GM19025 (cell line): ENCODE results near the gene CEMIP2.

ENCODE experiments used
- ATAC-seq: cut with Tn5 transposase; IDR thresholded peaks from one replicate; pipeline ENCODE4 v1.9.1; 2021; ENCODE audit warnings: mild to moderate bottlenecking, low read depth, moderate library complexity; ENCODE audit not compliant: unreplicated experiment

CEMIP2 gene

DNA sequence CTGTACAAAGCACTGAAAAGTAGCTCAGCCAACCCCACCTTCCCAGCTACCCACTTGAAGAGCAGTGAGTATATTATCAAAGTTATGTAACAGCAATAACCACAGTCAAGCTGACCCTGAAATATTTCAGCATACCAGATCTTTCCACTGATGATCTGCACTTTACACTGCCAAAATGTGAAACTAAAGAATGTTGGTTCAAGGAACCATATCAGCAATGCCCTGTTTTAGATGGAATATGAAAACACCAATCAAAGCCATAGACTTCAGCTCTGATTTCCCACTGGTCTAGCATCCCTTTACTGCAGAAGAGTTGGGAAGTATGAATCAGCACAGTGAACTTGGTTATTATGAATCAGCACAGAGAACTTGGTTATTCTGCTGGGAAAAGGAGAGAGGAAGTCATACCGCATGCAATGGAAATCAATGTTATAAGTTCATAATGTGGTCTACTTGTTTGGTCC lies 20.0 kb downstream of the CEMIP2 start:
- no peak for ATAC-seq

DNA sequence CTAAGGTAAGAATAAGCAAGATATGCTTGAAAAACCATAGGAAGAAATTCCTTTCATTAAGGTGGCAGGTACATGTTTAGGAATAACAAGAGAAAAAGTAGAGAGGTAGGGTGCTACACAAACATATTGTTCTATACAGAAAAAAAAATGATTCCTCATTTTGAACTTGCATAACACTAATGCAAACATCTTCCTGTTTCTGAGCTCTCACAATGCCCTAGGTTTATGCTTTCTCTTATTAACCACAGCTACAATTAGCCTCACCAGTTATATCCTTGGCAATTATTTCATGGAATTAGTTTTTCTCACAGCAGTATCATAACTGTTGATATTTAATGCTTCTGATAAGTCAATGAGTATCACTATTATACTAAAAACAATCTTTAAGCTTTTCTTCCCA lies 20.7 kb downstream of the CEMIP2 start:
- ATAC-seq, result no peak

DNA sequence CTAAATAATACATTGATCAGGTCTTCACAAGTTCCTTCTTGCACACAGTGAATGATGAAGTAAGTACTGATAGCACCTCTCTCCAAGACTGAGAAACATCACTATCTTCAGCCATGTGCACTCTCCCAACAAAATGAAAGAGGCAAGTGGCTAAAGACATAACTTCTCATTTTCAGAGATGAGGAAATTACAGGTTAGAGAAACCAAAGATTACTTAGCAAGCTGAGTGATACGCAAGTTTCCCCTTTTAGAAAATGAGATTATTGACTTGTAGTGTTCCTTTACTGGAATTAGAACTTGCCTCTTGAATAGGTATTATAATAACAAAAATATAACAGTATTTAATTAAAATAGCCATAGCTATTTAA lies 21.6 kb downstream of the CEMIP2 start:
- no peak for ATAC-seq

DNA sequence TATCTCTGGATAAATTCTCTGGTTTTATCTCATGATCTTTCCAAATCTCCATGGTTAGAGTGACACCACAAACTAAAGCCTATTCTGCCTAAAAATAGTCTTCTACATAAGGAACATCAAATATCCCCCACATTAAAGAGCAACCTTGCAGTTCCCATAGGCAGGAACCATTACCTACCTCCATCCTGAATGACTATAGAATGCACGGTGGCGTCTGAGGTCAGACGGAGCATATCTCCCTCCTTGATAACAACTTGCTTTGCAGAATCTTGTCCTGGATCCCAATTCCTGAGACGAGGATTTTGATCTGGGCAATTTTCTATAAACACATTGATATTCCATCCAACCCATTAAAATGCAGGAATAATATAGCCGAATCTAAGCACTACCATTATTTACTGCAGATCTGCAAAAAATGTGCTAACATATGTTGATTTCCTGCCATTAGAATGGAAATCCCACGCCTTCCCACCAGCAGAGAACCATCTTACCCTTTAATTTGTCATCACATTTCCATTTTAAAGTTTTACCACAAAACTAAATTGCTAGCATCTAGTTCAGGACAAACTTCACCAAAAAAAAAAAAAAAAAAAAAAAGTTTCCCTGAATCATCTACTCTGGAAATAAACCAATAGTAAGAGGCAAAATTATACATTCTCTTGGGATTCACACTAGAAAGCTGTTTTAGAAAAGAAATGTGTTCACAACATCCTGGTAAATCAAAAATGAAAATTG lies 22.1 kb downstream of the CEMIP2 start:
- no peak for ATAC-seq

DNA sequence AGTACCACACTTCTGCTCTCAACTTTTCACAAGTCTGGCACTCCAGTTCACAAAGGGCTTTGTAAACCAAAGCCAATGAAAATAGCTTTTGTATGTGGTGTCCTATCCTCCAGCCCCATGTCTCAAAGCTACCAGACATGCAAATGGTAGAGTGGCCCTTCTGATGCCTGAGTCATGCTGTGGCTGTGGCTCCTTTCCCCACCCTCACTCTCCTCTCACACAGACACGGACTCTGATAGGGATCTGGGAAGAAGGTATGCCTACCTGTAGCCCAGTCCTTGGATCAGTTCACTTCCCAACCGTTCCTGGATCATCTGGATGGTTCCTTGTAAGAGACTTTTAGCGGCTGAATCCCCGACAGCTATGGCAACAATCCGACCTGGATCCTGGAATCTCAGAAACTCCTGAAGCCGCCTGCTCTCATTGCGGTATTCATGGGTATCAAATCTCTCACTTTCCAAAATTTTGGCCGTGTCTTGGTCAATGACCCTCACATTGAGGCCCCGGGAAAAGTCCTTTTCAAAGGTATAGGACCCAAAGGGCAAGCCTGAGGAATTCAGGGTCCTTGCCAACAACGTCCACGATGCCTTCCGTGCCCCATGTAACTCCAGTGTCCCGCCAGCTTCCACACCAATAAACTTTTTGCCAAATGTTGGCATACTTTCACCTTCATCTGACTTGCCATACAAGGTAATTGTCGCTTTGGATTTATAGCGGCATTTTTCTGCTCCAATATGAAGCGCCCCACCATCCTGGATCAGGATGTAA lies 23.4 kb downstream of the CEMIP2 start:
- no peak for ATAC-seq

DNA sequence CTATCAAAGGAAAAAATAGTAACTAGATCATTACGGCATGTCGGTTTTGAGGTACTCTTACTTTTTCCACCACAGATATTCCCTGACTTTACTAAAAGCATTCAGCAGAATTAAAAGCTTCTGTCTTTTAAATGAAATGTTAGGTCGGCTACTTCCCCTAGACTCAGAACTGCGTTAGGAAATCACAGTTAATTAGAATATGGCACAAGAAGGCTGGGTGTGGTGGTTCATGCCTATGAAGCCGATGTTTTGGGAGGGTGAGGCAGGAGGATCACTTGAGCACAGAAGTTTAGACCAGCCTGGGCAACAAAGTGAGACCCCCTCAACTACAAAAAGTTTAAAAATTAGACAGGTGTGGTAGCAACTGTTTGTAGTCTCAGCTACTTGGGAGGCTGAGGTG lies 24.4 kb downstream of the CEMIP2 start:
- no peak for ATAC-seq

DNA sequence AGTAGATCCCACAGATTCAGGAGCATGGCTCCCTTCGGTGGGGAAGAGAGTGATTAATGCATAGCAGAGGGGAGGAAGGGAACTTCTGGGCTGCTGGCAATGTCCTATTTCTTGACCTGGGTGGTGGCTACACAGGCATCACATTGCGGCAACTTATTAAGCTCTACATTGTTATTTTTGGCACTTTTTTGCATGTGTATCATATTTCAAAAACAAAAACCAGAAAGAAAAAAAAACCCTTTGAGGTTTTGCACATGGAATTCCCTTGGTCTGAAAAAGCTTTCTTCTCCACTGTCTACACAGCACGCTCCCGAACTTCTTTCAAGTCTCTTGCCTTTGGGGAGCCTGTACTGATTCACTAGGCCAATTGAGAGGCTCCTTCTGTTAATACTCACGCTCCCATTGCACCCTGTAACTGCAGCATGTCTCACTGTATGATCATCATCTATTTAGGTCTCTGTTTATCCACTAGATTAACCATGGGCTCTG lies 25.1 kb downstream of the CEMIP2 start:
- no peak for ATAC-seq

DNA sequence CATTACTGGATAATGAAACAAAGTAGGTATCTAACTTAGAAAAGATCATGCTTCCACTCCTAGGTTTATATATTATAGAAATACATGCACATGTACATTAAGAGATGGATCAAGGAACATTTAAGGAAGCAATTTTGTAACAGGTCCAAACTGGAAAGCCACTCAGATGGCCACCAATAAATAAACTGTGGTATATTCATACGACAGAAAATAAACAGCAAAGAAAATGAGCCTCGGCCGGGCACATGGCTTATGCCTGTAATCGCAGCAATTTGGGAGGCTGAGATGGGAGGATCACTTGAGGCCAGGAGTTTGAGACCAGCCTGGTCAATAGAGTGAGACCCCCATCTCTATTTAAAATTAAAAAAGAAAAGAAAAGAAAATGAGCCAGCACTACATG lies 25.6 kb downstream of the CEMIP2 start:
- no peak for ATAC-seq

DNA sequence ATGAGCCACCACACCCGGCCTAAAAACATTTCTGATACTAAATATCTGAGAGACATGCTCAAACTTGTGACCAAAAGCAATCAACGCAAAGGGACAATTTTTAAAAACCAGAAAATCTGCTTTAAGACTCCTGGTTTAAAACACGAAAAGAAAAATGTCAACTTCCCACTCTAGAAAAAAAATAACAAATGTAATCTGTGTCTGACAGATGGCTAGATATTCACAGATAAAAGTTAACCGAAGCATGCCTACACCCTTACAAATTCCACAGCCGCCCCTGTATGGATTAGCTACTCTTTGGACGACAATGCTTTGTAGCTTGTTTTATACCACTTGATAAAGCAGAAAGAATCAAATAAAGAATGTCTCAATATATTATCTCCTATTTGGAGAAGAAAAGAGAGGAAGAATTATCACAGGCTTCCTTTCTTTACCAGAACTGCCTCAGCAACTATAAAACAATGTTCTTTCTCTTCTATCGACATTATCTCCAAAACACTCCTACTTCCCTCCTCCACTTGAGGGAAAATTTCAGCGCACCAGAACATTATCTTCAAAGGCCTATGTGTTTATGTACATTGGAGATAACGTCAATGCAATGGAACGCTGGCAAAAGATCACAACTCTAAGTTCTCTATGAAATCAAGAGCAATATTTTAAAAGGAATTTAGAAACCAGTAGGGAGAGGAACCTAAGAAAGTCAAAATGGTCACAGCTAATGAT lies 26.2 kb downstream of the CEMIP2 start:
- no peak for ATAC-seq

DNA sequence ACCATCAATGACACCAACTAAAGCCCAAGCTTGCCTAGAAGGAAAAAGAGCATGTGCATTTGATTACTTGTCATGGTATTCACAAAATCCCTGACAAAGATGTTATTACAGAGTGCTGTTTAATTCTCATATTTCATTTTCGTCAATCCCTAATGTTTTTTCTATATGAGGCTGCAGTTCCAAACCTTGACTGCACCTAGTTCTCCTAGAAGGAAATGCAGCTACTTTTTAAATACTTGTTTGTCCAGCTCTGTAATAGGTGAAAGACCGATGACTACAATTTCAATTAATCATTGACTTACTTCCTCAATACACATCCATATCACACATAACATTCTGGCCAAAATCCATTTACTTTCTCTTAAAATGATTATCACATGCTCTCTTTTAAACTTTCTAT lies 28.1 kb downstream of the CEMIP2 start:
- ATAC-seq, result no peak

DNA sequence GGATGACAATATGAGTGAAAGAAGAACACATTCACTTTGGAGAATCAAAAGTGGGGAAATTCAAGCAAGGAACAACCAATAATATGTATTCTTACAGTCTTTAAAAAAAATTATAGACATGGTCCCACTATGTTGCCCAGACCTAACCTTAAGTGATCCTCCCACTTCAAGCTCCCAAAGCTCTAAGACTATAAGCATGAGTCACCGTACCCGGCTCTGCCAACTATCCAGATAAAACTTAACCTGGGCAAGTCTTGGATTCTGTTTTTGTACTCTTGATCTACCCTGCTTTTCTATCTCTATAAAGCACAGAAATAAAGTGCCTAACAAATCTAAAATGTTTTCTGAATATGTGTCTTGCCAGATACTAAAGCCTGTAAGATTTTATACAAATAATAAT lies 30.9 kb downstream of the CEMIP2 start:
- ATAC-seq, result no peak

DNA sequence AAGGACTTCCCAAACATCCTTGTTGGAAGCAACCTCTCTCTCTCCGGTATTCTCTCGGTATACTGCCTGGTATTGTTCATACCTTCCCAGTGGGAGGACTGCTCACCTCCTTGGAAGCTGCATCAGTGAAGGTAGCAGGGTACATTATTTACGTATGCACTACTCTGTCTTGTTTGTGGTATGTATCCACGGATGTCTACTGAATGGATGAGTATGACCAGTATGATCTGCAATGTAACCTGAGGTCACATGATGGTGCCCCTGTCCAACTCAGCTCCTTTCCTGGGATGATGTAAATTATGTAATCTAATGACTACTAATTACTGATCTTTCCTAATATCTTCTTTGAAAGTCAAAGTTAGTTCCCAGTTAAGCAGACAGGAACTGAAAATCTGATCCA lies 32.1 kb downstream of the CEMIP2 start:
- ATAC-seq, result no peak

DNA sequence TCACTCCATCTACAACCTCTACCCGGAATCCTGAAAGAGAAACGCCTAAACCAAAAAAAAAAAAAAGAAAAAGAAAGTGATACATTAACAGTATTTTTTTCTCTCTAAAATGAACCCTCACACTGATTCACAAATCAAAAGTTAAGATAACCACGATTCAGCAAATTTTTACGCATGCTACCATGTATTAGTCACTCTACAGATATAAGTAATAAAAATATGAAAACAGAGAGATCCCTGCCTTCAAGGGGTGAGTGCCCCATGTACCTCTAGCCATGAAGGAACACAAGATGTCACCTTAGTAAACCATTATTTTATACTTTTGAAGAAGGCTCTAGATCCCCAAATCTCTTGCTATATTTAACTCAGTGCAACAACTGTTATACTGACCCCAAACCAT lies 33.4 kb downstream of the CEMIP2 start:
- no peak for ATAC-seq

DNA sequence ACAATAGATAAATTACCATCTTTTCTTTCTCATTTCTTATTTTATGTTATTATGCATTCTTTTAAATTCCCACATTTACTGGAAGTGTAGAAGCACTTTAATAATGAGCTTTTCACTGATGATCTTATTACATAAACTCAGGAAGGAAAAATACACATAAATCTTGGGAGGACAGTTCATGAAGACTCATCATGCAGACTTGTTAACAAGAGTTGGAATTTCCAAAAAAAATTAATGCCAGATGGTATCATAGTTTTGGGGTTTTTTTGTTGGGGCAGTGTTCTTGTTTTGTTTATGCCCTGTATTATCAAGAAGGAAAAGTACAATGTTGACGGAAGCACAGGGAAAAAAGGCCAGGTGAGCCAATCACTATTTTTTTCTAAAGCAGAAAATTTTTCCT lies 35.1 kb downstream of the CEMIP2 start:
- ATAC-seq, result no peak

DNA sequence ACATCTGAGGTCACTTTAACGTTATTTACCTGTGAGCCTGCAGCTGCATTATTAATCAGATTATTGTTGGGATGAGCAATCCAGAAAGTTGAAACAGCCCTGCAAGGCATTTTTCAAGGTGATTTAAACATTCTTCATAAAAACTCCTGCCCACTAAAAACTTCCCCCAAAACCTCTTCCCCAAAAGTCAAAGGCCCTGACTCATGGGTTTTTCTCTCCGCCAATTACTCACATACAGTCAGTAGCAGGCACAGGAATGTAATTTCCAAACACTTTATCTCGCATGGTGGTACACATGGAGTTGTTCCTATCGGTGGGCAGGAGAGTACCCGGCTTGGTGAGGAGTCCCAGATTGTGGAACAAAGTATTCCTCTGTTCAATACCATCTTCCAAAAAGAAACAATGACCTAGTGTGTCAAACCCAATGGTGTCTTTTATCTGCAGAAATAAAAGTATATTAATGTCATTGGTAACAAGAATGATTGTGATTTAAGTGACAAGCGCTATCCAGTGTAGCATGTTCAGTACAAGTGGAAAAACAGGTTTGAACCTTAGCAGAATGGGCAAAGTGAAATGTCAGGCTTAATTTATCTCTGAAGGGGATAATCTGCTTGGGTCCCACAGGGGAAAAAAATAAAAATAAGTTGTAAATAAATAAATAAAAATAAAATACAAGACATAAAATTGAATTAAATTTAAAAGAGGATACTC lies 38.3 kb downstream of the CEMIP2 start:
- no peak for ATAC-seq

DNA sequence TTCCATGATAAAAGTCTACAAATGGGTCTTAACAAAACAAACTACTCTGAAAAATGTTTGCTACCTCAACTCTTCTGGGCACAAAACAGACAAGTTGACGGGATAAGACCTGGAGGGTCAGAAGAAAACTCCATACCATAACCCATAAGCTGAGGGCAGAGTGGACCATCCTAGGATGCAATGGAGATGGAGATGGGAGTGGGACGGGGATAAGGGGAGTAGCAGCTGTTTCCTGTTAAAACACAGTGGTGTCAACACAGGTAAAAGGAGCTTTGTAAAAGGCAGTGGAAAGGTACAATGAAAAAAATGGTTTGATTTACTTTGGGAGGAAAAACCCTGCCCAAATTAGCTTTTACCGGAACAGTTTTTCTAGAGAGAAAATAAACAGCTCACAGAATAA lies 41.6 kb downstream of the CEMIP2 start:
- ATAC-seq, result no peak

DNA sequence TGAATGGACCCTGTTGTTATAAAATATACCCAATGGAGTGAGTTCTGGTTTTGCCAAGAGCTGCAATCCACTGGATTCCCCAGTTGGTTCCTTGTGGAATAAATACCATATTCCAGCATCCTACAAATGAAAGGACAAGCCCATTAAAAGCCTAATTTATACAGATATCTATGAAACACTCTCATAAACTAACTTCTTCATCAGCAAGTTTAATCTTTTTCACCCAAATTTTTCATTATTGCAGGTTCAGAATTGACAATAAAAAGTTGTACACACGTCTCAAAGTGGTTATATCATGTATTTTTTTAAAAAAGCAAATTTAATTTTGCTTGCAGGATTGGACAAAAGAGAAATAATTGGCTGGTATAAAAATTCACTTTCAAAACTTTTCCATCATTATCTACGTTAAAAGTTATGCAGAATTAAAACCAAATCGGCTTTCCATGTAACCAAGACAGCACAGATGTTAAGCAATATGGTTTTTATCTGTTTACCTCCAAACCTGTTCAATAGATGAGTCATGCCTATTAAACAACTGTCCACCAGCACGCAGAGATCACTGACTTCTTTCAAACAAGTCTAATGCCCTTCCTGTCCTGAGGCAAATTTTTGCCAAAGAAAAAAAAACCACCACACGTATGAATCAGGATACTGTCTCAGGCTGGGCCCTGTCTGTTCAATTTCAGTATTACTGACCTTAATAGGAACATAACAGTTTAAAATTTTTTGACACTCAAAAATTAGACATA lies 42.5 kb downstream of the CEMIP2 start:
- no peak for ATAC-seq

DNA sequence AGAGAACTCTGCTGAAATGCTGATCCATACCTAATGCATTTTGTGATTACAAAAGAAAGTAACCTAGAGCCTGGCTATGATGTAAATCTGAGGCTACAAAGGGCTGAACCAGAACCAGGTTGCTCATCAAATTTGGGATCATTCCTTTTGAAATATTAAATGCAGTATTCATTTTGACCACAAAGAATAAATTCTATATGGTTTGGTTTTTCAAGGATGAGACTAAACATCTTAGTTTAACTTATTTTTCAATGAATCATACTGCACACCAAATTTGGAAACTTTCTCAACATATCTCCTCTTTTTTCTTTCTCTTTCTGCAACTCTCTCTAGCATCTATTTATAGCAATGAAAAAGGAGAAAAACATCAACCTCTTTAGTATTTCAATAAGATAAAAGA lies 46.5 kb downstream of the CEMIP2 start:
- ATAC-seq, result no peak

DNA sequence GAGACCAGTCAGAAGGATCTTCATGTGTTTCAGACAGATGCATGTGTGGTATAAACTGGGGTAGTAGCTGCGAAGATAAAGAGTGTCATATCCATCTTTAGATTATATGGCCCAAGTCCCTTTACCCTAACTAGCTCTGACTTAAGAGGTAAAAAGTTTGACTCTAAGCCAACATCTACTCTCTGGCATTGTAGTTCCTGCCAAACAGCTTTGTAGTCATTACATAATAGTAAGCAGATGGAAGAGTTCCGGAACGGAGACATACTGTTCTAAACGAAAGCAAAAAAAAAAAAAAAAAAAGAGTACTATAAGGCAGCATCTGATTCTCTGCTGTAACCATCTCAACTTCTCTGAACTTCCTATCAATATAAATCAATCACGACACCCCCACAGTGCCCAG lies 48.8 kb downstream of the CEMIP2 start:
- no peak for ATAC-seq

DNA sequence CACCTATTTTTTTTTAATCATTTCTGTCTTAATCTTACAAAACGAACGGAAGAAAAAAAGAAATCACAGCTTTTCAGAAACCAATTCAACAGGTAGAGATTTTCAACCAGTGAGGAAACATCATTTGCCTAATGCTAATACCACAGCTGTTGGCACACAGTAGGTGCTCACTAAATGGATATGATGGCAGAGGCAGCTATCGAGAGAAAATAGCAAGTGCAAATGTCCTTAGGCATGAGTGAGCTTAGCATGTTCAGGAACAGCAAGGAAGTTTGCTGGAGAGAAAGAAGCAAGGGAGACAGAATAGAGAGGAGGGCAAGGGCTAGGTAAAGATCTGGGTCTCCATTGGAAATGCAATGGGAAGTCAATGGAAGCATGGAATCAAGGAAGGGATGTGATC lies 49.2 kb downstream of the CEMIP2 start:
- ATAC-seq, result no peak
